ENCODE measurements around the gene CHGA. TPM values are rescaled to one million over a fixed set of nuclear protein-coding genes. Genes with fewer than 3 reads are reported as not detected.
A peak's percentile ranks its signal among the peaks of the same experiment; 100 is the strongest.

Gene CHGA
- total and polyA plus RNA-seq, 2 of the 13 experiments (the other 11 are each of a cell fraction or from before 2014, with no cell fraction given), result not detected

- peak; percentile 56; the same call in 1 of the 2 replicates for TF ChIP-seq ZBTB10 (CRISPR knock-in tag; IDR thresholded peaks at IDR 0.05; ENCODE audit: borderline replicate concordance)
- peak; percentile 92; the same call in 1 of the 2 replicates for TF ChIP-seq KLF6 (CRISPR knock-in tag; IDR thresholded peaks at IDR 0.05)
- TF ChIP-seq CREBL2 (CRISPR knock-in tag; IDR thresholded peaks at IDR 0.05; ENCODE audit: borderline replicate concordance), result no peak
- TF ChIP-seq HNRNPL (IDR thresholded peaks at IDR 0.05; ENCODE audit: low read depth, low read length), result no peak
- no peak for TF ChIP-seq CBX2 (IDR thresholded peaks at IDR 0.05; ENCODE audit: low read depth, low read length)
- no peak for TF ChIP-seq CBX2 (CRISPR knock-in tag; IDR thresholded peaks at IDR 0.05; ENCODE audit: low read depth)
- 0 out of 2 replicates have a peak, but pooled peaks have one; percentile 69 for TF ChIP-seq ZNF446 (CRISPR knock-in tag; IDR thresholded peaks at IDR 0.05)
- no peak for TF ChIP-seq NFRKB (IDR thresholded peaks at IDR 0.05)
- peak; percentile 60; the same call in 1 of the 2 replicates for TF ChIP-seq NFKB2 (CRISPR knock-in tag; IDR thresholded peaks at IDR 0.05; ENCODE audit: borderline replicate concordance)
- peak; percentile 95; the same call in 1 of the 2 replicates for TF ChIP-seq ZNF773 (CRISPR knock-in tag; IDR thresholded peaks at IDR 0.05; ENCODE audit: borderline replicate concordance)
- no peak for TF ChIP-seq ZBTB33 (CRISPR knock-in tag; IDR thresholded peaks at IDR 0.05)
- peak; percentile 79; the same call in 1 of the 2 replicates for TF ChIP-seq ZSCAN20 (CRISPR knock-in tag; IDR thresholded peaks at IDR 0.05; ENCODE audit: borderline replicate concordance)
- 0 out of 2 replicates have a peak, but pooled peaks have one; percentile 56 for TF ChIP-seq ZFP36L1 (CRISPR knock-in tag; IDR thresholded peaks at IDR 0.05)
- no peak for TF ChIP-seq CAMTA2 (CRISPR knock-in tag; IDR thresholded peaks at IDR 0.05; ENCODE audit: borderline replicate concordance)
- TF ChIP-seq ZNF331 (CRISPR knock-in tag; IDR thresholded peaks at IDR 0.05), result peak; percentile 92
- TF ChIP-seq ZNF256 (CRISPR knock-in tag; conservative IDR thresholded peaks at IDR 0.05), result 0 out of 2 replicates have a peak, but pooled peaks have one; percentile 86
- TF ChIP-seq YY1 (IDR thresholded peaks at IDR 0.05; ENCODE audit: insufficient read depth, insufficient replicate concordance, low read depth, low read length), result no peak
- TF ChIP-seq FOSL2 (CRISPR knock-in tag; IDR thresholded peaks at IDR 0.05), result no peak
- 0 out of 2 replicates have a peak, but pooled peaks have one; percentile 22 for TF ChIP-seq NFYC (CRISPR knock-in tag; IDR thresholded peaks at IDR 0.05)
- peak; percentile 99 to 100 for TF ChIP-seq REST (IDR thresholded peaks at IDR 0.05; ENCODE audit: borderline replicate concordance in 1 of 2, low read depth in 1 of 2, low read length in 2 of 2)
These were observed 8.8 kb upstream of the CHGA start (continued) for GRCh38 chr14:92914087-92914656.
